Anterior cingulate cortex (tissue), 58 donors: ENCODE results near the gene AJM1.
"Not testable (repeated sequence)": the region's sequence is repeated elsewhere in the genome, so short reads cannot be mapped to it uniquely, and the experiment has no call there.

Experiments used
- DNase-seq, 58 donors: peaks; one replicate each; lab custom pipeline; 2025; lab: John Stamatoyannopoulos, UW

The AJM1 gene

GRCh38 chr9:136842380-136842948 is at the start of gene AJM1:
Gene AJM1, plus strand, starts transcription at chr9:136842478. Its CDS starts 1,937 bp downstream, at chr9:136844415.
- peak; percentile 31 to 90 (median 72) for DNase-seq

GRCh38 chr9:136793086-136793946 is 49.0 kb upstream of the AJM1 start:
- DNase-seq = no peak

GRCh38 chr9:136794281-136794999 is 47.8 kb upstream of the AJM1 start:
- DNase-seq = no peak

- DNase-seq = no peak
Measured at GRCh38 chr9:136795000-136795348, 47.3 kb upstream of the AJM1 start.

- no peak for DNase-seq
Measured at GRCh38 chr9:136796238-136796774, 46.0 kb upstream of the AJM1 start, which contains the start of gene CCDC183. Gene CCDC183, plus strand, starts transcription at chr9:136796338. Its CDS starts 60 bp downstream, at chr9:136796398.

- not testable (repeated sequence) for DNase-seq
Measured at GRCh38 chr9:136796775-136797347, 45.4 kb upstream of the AJM1 start.

GRCh38 chr9:136798708-136799078 is 43.6 kb upstream of the AJM1 start:
- DNase-seq = no peak

GRCh38 chr9:136799079-136799853 is 43.0 kb upstream of the AJM1 start:
- DNase-seq = peak in 1 of 58 donors; percentile 61

GRCh38 chr9:136799854-136800657 is 42.2 kb upstream of the AJM1 start:
- DNase-seq = peak in 50 of 58 donors; percentile 20 to 89 (median 62)

- no peak for DNase-seq
Measured at GRCh38 chr9:136802321-136802720, 40.0 kb upstream of the AJM1 start.

- DNase-seq = not testable (repeated sequence)
Measured at GRCh38 chr9:136803009-136803550, 39.2 kb upstream of the AJM1 start.

- DNase-seq = no peak
Measured at GRCh38 chr9:136803551-136804508, 38.4 kb upstream of the AJM1 start.

GRCh38 chr9:136804509-136805206 is 37.6 kb upstream of the AJM1 start:
- no peak for DNase-seq

- no peak for DNase-seq
Measured at GRCh38 chr9:136805207-136805740, 37.0 kb upstream of the AJM1 start.

GRCh38 chr9:136806067-136806466 is 36.2 kb upstream of the AJM1 start:
- no peak for DNase-seq

GRCh38 chr9:136806631-136807201 is 35.6 kb upstream of the AJM1 start:
- no peak for DNase-seq
